Measurements from ENCODE around the gene SLFNL1. TPM values are rescaled to one million over a fixed set of nuclear protein-coding genes. Genes with fewer than 3 reads are reported as not detected.

Gene SLFNL1
- total and polyA plus RNA-seq, 2 experiments from 2014 or later = 0.14 to 0.29 TPM

DNA sequence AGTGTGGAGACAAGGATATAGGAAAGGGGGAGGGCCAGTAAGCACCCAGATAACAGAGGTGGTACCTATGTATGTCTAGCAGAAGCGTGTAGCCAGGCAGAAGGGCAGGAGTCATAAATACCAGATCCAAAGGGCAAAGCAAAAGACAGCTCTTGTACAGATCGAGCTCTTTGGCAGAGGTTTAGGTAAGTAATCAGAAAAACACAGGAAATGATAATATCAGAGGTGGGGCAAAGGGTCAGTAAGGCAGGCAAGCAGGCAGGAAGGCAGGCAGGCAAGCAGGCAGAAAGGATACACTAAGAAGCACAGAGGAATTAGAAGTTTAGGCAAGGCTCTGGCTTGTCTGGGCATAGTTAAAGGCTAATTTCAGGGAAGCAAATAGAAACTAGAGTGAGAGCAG lies 22.7 kb upstream of the SLFNL1 start:
- no peak overlapping the region for H3K27ac Mint-ChIP-seq
- H3K4me3 Mint-ChIP-seq = no peak overlapping the region
- H3K4me1 Mint-ChIP-seq = peaks cover 2% of the 10 kb centered on the region; the same call in 1 of the 3 replicates
- Histone ChIP-seq H3K4me2 (no peak overlapping the region), H3K9me2 (ENCODE audit: insufficient read depth) (no peaks in the 10 kb centered on the region), H3K36me3 (ENCODE audit: insufficient read depth) (peaks cover 4% of the 10 kb centered on the region; the same call in 1 of the 2 replicates), H4K20me1 (replicated peaks; ENCODE audit: insufficient read depth) (no peaks in the 10 kb centered on the region), H3F3A (replicated peaks; ENCODE audit: low read depth) (no peaks in the 10 kb centered on the region), H3K4me3 (no peak overlapping the region), H2AFZ (no peak overlapping the region), H3K27ac (ENCODE audit: low read depth) (no peak overlapping the region; the same call in 1 of the 2 replicates), H3K4me1 (ENCODE audit: insufficient read depth) (0 out of 2 replicates have a peak, but pooled peaks cover 4% of the 10 kb centered on the region), H3K79me2 (replicated peaks; ENCODE audit: insufficient read depth) (no peaks in the 10 kb centered on the region), H3K27me3 (ENCODE audit: insufficient read depth) (no peaks in the 10 kb centered on the region)
- H3K27me3 Mint-ChIP-seq (ENCODE audit: insufficient read depth, low read depth, poor library complexity) = no peaks in the 10 kb centered on the region
- peaks cover 2% of the 10 kb centered on the region; the same call in 2 of the 3 replicates for H3K36me3 Mint-ChIP-seq (ENCODE audit: low read depth)
- no peaks in the 10 kb centered on the region; the same call in 2 of the 3 replicates for H3K9me3 Mint-ChIP-seq
- ATAC-seq (no peak), DNase-seq (ENCODE audit: low spot score) (no peak)
- TF ChIP-seq EZH2phosphoT487 (IDR thresholded peaks at IDR 0.05; ENCODE audit: unreplicated experiment) (no peak), ZNF114 (CRISPR knock-in tag; IDR thresholded peaks at IDR 0.05) (no peak), STAT1 (IDR thresholded peaks at IDR 0.05; ENCODE audit: unreplicated experiment) (no peak), NANOG (IDR thresholded peaks at IDR 0.05; ENCODE audit: borderline replicate concordance) (no peak), POLR2AphosphoS5 (IDR thresholded peaks at IDR 0.05; ENCODE audit: low read depth) (no peak), JUNB (IDR thresholded peaks at IDR 0.05; ENCODE audit: unreplicated experiment) (no peak), CREB1 (CRISPR knock-in tag; IDR thresholded peaks at IDR 0.05; ENCODE audit: low read depth) (no peak), EZH2 (IDR thresholded peaks at IDR 0.05; ENCODE audit: low read depth, unreplicated experiment) (no peak), ZNF331 (CRISPR knock-in tag; IDR thresholded peaks at IDR 0.05; ENCODE audit: low read depth) (no peak)
- TF ChIP-seq, protein P1, sequence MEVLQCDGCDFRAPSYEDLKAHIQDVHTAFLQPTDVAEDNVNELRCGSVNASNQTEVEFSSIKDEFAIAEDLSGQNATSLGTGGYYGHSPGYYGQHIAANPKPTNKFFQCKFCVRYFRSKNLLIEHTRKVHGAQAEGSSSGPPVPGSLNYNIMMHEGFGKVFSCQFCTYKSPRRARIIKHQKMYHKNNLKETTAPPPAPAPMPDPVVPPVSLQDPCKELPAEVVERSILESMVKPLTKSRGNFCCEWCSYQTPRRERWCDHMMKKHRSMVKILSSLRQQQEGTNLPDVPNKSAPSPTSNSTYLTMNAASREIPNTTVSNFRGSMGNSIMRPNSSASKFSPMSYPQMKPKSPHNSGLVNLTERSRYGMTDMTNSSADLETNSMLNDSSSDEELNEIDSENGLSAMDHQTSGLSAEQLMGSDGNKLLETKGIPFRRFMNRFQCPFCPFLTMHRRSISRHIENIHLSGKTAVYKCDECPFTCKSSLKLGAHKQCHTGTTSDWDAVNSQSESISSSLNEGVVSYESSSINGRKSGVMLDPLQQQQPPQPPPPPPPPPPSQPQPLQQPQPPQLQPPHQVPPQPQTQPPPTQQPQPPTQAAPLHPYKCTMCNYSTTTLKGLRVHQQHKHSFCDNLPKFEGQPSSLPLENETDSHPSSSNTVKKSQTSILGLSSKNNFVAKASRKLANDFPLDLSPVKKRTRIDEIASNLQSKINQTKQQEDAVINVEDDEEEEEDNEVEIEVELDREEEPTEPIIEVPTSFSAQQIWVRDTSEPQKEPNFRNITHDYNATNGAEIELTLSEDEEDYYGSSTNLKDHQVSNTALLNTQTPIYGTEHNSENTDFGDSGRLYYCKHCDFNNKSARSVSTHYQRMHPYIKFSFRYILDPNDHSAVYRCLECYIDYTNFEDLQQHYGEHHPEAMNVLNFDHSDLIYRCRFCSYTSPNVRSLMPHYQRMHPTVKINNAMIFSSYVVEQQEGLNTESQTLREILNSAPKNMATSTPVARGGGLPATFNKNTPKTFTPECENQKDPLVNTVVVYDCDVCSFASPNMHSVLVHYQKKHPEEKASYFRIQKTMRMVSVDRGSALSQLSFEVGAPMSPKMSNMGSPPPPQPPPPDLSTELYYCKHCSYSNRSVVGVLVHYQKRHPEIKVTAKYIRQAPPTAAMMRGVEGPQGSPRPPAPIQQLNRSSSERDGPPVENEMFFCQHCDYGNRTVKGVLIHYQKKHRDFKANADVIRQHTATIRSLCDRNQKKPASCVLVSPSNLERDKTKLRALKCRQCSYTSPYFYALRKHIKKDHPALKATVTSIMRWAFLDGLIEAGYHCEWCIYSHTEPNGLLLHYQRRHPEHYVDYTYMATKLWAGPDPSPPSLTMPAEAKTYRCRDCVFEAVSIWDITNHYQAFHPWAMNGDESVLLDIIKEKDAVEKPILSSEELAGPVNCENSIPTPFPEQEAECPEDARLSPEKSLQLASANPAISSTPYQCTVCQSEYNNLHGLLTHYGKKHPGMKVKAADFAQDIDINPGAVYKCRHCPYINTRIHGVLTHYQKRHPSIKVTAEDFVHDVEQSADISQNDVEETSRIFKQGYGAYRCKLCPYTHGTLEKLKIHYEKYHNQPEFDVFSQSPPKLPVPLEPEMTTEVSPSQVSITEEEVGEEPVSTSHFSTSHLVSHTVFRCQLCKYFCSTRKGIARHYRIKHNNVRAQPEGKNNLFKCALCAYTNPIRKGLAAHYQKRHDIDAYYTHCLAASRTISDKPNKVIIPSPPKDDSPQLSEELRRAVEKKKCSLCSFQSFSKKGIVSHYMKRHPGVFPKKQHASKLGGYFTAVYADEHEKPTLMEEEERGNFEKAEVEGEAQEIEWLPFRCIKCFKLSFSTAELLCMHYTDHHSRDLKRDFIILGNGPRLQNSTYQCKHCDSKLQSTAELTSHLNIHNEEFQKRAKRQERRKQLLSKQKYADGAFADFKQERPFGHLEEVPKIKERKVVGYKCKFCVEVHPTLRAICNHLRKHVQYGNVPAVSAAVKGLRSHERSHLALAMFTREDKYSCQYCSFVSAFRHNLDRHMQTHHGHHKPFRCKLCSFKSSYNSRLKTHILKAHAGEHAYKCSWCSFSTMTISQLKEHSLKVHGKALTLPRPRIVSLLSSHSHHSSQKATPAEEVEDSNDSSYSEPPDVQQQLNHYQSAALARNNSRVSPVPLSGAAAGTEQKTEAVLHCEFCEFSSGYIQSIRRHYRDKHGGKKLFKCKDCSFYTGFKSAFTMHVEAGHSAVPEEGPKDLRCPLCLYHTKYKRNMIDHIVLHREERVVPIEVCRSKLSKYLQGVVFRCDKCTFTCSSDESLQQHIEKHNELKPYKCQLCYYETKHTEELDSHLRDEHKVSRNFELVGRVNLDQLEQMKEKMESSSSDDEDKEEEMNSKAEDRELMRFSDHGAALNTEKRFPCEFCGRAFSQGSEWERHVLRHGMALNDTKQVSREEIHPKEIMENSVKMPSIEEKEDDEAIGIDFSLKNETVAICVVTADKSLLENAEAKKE (CRISPR knock-in tag; IDR thresholded peaks at IDR 0.05) = no peak
- TF ChIP-seq, protein P2, sequence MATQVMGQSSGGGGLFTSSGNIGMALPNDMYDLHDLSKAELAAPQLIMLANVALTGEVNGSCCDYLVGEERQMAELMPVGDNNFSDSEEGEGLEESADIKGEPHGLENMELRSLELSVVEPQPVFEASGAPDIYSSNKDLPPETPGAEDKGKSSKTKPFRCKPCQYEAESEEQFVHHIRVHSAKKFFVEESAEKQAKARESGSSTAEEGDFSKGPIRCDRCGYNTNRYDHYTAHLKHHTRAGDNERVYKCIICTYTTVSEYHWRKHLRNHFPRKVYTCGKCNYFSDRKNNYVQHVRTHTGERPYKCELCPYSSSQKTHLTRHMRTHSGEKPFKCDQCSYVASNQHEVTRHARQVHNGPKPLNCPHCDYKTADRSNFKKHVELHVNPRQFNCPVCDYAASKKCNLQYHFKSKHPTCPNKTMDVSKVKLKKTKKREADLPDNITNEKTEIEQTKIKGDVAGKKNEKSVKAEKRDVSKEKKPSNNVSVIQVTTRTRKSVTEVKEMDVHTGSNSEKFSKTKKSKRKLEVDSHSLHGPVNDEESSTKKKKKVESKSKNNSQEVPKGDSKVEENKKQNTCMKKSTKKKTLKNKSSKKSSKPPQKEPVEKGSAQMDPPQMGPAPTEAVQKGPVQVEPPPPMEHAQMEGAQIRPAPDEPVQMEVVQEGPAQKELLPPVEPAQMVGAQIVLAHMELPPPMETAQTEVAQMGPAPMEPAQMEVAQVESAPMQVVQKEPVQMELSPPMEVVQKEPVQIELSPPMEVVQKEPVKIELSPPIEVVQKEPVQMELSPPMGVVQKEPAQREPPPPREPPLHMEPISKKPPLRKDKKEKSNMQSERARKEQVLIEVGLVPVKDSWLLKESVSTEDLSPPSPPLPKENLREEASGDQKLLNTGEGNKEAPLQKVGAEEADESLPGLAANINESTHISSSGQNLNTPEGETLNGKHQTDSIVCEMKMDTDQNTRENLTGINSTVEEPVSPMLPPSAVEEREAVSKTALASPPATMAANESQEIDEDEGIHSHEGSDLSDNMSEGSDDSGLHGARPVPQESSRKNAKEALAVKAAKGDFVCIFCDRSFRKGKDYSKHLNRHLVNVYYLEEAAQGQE (IDR thresholded peaks at IDR 0.05; ENCODE audit: unreplicated experiment) = no peak
- TF ChIP-seq, protein P3, sequence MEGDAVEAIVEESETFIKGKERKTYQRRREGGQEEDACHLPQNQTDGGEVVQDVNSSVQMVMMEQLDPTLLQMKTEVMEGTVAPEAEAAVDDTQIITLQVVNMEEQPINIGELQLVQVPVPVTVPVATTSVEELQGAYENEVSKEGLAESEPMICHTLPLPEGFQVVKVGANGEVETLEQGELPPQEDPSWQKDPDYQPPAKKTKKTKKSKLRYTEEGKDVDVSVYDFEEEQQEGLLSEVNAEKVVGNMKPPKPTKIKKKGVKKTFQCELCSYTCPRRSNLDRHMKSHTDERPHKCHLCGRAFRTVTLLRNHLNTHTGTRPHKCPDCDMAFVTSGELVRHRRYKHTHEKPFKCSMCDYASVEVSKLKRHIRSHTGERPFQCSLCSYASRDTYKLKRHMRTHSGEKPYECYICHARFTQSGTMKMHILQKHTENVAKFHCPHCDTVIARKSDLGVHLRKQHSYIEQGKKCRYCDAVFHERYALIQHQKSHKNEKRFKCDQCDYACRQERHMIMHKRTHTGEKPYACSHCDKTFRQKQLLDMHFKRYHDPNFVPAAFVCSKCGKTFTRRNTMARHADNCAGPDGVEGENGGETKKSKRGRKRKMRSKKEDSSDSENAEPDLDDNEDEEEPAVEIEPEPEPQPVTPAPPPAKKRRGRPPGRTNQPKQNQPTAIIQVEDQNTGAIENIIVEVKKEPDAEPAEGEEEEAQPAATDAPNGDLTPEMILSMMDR (conservative IDR thresholded peaks at IDR 0.05; ENCODE audit: low read depth in 2 of 2) = no peak
- TF ChIP-seq, protein P4, sequence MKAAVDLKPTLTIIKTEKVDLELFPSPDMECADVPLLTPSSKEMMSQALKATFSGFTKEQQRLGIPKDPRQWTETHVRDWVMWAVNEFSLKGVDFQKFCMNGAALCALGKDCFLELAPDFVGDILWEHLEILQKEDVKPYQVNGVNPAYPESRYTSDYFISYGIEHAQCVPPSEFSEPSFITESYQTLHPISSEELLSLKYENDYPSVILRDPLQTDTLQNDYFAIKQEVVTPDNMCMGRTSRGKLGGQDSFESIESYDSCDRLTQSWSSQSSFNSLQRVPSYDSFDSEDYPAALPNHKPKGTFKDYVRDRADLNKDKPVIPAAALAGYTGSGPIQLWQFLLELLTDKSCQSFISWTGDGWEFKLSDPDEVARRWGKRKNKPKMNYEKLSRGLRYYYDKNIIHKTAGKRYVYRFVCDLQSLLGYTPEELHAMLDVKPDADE (IDR thresholded peaks at IDR 0.05) = no peak

Data from GM23338 (cell line).